H1 (cell line): ENCODE results near the gene B3GLCT. TPM values are rescaled to one million over a fixed set of nuclear protein-coding genes. Genes with fewer than 3 reads are reported as not detected.

Experiments
- CTCF ChIA-PET: fragments of 300-600 bp; sonication (Branson Sonifier 250); formaldehyde crosslinking; loops from one replicate; lab custom pipeline; 2021; ENCODE audit not compliant: partially characterized antibody; lab: Charles Lee
- POLR2A ChIA-PET: fragments of 300-600 bp; sonication (Branson Sonifier 250); formaldehyde crosslinking; loops from one replicate; lab custom pipeline; 2021; ENCODE audit warnings: inconsistent platforms; ENCODE audit not compliant: partially characterized antibody; lab: Charles Lee
- DNase-seq, 2 experiments: peaks; one replicate each; pipeline versions ENCODE4 v3.0.0 to v3.0.0-alpha.2; 2010 to 2022; ENCODE audit warnings: low spot score in 2 of 2, low read depth in 1 of 2, mixed read lengths in 1 of 2
- FAIRE-seq: peaks from 2 replicates; lab custom pipeline; 2011; peaks lifted over from hg19 to GRCh38; lab: Jason Lieb, UNC
- H2AFZ ChIP-seq: 2 replicates; pipeline ENCODE4 v1.8.1; 2012; ENCODE audit warnings: low read length, inconsistent platforms
- H2AK5ac ChIP-seq: 2 replicates; pipeline ENCODE4 v1.6.1; 2013; ENCODE audit warnings: low read depth, low read length
- H2BK120ac ChIP-seq: replicated peaks from 2 replicates; pipeline ENCODE3; 2013; ENCODE audit warnings: low read depth, low read length, inconsistent platforms
- H2BK12ac ChIP-seq: 2 replicates; pipeline ENCODE4 v1.6.1; 2013; ENCODE audit warnings: low read depth, low read length
- H2BK15ac ChIP-seq: 2 replicates; pipeline ENCODE4 v1.6.1; 2013; ENCODE audit warnings: low read length
- H2BK20ac ChIP-seq: 2 replicates; pipeline ENCODE4 v1.6.1; 2013; ENCODE audit warnings: low read length
- H2BK5ac ChIP-seq: 2 replicates; pipeline ENCODE4 v1.6.1; 2013; ENCODE audit warnings: low read depth, low read length
- H3K14ac ChIP-seq: 2 replicates; pipeline ENCODE4 v1.6.1; 2013; ENCODE audit warnings: inconsistent platforms; ENCODE audit not compliant: insufficient read length
- H3K18ac ChIP-seq: 2 replicates; pipeline ENCODE4 v1.6.1; 2013; ENCODE audit warnings: low read length; ENCODE audit errors: extremely low read depth
- H3K23ac ChIP-seq: 2 replicates; pipeline ENCODE4 v1.6.1; 2013; ENCODE audit warnings: inconsistent platforms; ENCODE audit not compliant: insufficient read length
- H3K23me2 ChIP-seq: 2 replicates; pipeline ENCODE4 v1.6.1; 2013; ENCODE audit warnings: low read depth, low read length
- H3K27ac ChIP-seq: 2 replicates; pipeline ENCODE4 v1.6.1; 2011; ENCODE audit warnings: low read depth, low read length, inconsistent platforms
- H3K27me3 ChIP-seq, 4 experiments: replicated peaks in 1 of 4; 1 replicate in 1 of 4; 2 replicates in 3 of 4; pipeline versions ENCODE4 v1.6.1 to v1.8.1; 2011 to 2013; ENCODE audit warnings: low read length in 3 of 4, mild to moderate bottlenecking in 3 of 4, inconsistent platforms in 2 of 4, mixed read lengths in 2 of 4, moderate library complexity in 1 of 4; ENCODE audit not compliant: control insufficient read depth in 3 of 4, insufficient read depth in 3 of 4; ENCODE audit errors: extremely low read depth in 1 of 4
- H3K36me3 ChIP-seq, 4 experiments: 2 replicates each; pipeline versions ENCODE4 v1.6.1 to v1.8.1; 2011 to 2013; ENCODE audit warnings: mild to moderate bottlenecking in 4 of 4, low read length in 3 of 4, moderate library complexity in 2 of 4, control low read depth in 1 of 4, inconsistent platforms in 1 of 4; ENCODE audit not compliant: insufficient read depth in 4 of 4, control insufficient read depth in 2 of 4
- H3K4ac ChIP-seq: replicated peaks from 2 replicates; pipeline ENCODE3; 2013; ENCODE audit warnings: low read length, low read depth, mixed read lengths, inconsistent platforms; ENCODE audit not compliant: insufficient read length
- H3K4me1 ChIP-seq, 4 experiments: replicated peaks in 1 of 4; 1 replicate in 1 of 4; 2 replicates in 3 of 4; pipeline versions ENCODE4 v1.6.1 to v1.8.1; 2011 to 2013; ENCODE audit warnings: low read length in 3 of 4, inconsistent platforms in 2 of 4, mixed read lengths in 1 of 4; ENCODE audit not compliant: insufficient read depth in 4 of 4, control insufficient read depth in 3 of 4
- H3K4me2 ChIP-seq, 2 experiments: 2 replicates each; pipeline versions ENCODE4 v1.6.1 to v1.8.1; 2011 to 2013; ENCODE audit warnings: low read depth in 2 of 2, low read length in 2 of 2, control low read depth in 1 of 2, inconsistent platforms in 1 of 2, mild to moderate bottlenecking in 1 of 2; ENCODE audit not compliant: insufficient read depth in 1 of 2
- H3K4me3 ChIP-seq, 4 experiments: fragments of 200-600, 300-600 bp in 1 of 4; sonication (generic), shearing (Covaris generic), sonication (Bioruptor Twin) in 1 of 4; 2 replicates each; pipeline versions ENCODE4 v1.5.1 to v1.8.1; 2011 to 2016; ENCODE audit warnings: low read length in 4 of 4, low read depth in 3 of 4, control low read depth in 2 of 4, inconsistent platforms in 2 of 4, mild to moderate bottlenecking in 2 of 4, mixed read lengths in 1 of 4, moderate library complexity in 1 of 4; ENCODE audit not compliant: insufficient read depth in 2 of 4; ENCODE audit errors: extremely low read depth in 1 of 4
- H3K56ac ChIP-seq: replicated peaks from 2 replicates; pipeline ENCODE3; 2013; ENCODE audit warnings: low read depth, mild to moderate bottlenecking, mixed read lengths, low read length, inconsistent platforms; ENCODE audit not compliant: insufficient read length
- H3K79me1 ChIP-seq: 2 replicates; pipeline ENCODE4 v1.6.1; 2013; ENCODE audit warnings: low read depth, low read length, control low read depth
- H3K79me2 ChIP-seq, 2 experiments: 2 replicates each; pipeline versions ENCODE4 v1.6.1 to v1.8.1; 2012 to 2013; ENCODE audit warnings: low read length in 2 of 2, mild to moderate bottlenecking in 2 of 2, inconsistent platforms in 1 of 2; ENCODE audit not compliant: insufficient read depth in 2 of 2, control insufficient read depth in 1 of 2
- H3K9ac ChIP-seq, 4 experiments: replicated peaks in 1 of 4; 1 replicate in 1 of 4; 2 replicates in 3 of 4; pipeline versions ENCODE4 v1.6.1 to v1.8.1; 2011 to 2013; ENCODE audit warnings: low read depth in 3 of 4, low read length in 3 of 4, control low read depth in 2 of 4, mild to moderate bottlenecking in 2 of 4, moderate library complexity in 2 of 4, inconsistent platforms in 1 of 4; ENCODE audit errors: extremely low read depth in 1 of 4
- H3K9me3 ChIP-seq, 2 experiments: 2 replicates each; pipeline versions ENCODE4 v1.6.1 to v1.8.1; 2012 to 2013; ENCODE audit warnings: mild to moderate bottlenecking in 2 of 2, moderate library complexity in 2 of 2, control low read depth in 1 of 2, inconsistent platforms in 1 of 2, low read depth in 1 of 2, low read length in 1 of 2, mixed read lengths in 1 of 2; ENCODE audit not compliant: insufficient read depth in 2 of 2
- H4K20me1 ChIP-seq, 2 experiments: replicated peaks in 1 of 2; 2 replicates each; pipeline versions ENCODE3 to v1.8.1; 2011 to 2013; ENCODE audit warnings: inconsistent platforms in 2 of 2, low read length in 2 of 2, mild to moderate bottlenecking in 1 of 2; ENCODE audit not compliant: insufficient read depth in 2 of 2, control insufficient read depth in 1 of 2
- H4K5ac ChIP-seq: 2 replicates; pipeline ENCODE4 v1.6.1; 2013; ENCODE audit warnings: low read length, low read depth, mixed read lengths, inconsistent platforms; ENCODE audit not compliant: insufficient read length
- H4K8ac ChIP-seq: 2 replicates; pipeline ENCODE4 v1.8.0; 2013; ENCODE audit warnings: mild to moderate bottlenecking, moderate library complexity, low read length, inconsistent platforms; ENCODE audit not compliant: insufficient read depth; ENCODE audit errors: extremely low read depth
- H4K91ac ChIP-seq: replicated peaks from 2 replicates; pipeline ENCODE3; 2013; ENCODE audit warnings: low read length, mixed read lengths, inconsistent platforms; ENCODE audit not compliant: insufficient read length
- BCL11A ChIP-seq, 2 experiments: IDR thresholded peaks; one replicate each; pipeline ENCODE4 v1.6.1; 2011; ENCODE audit warnings: low read depth in 2 of 2, low read length in 2 of 2, mild to moderate bottlenecking in 2 of 2
- CBX5 ChIP-seq: fragments of 300-800, 300-1000 bp; sonication (generic); IDR thresholded peaks from 2 replicates; pipeline ENCODE4 v1.7.1; 2016; ENCODE audit warnings: antibody characterized with exemption, low read length, low read depth
- GTF2F1 ChIP-seq: IDR thresholded peaks from 2 replicates; pipeline ENCODE4 v1.6.1; 2012; ENCODE audit warnings: low read depth, low read length, improper control_type of control experiment, borderline replicate concordance
- HDAC6 ChIP-seq: IDR thresholded peaks from one replicate; pipeline ENCODE4 v1.7.1; 2012; ENCODE audit warnings: low read depth, mild to moderate bottlenecking, inconsistent platforms, low read length, moderate library complexity
- KDM1A ChIP-seq: fragments of 200-600, 300-600 bp; sonication (generic); IDR thresholded peaks from 2 replicates; pipeline ENCODE4 v1.7.1; 2016; ENCODE audit warnings: mild to moderate bottlenecking, low read length, borderline replicate concordance
- PHF8 ChIP-seq: fragments of 200-600 bp; sonication (generic); conservative IDR thresholded peaks from 2 replicates; pipeline ENCODE4 v1.7.1; 2012; ENCODE audit warnings: low read depth, mild to moderate bottlenecking, inconsistent platforms, low read length, moderate library complexity
- RAD21 ChIP-seq, 2 experiments: IDR thresholded peaks in 1 of 2; conservative IDR thresholded peaks in 1 of 2; 2 replicates each; pipeline ENCODE4 v1.6.1; 2011; ENCODE audit warnings: low read depth in 2 of 2, low read length in 2 of 2, improper control_type of control experiment in 1 of 2, inconsistent platforms in 1 of 2, mild to moderate bottlenecking in 1 of 2, moderate library complexity in 1 of 2
- RFX5 ChIP-seq: IDR thresholded peaks from 2 replicates; pipeline ENCODE4 v1.6.1; 2011; ENCODE audit warnings: low read depth, low read length, improper control_type of control experiment, borderline replicate concordance
- RXRA ChIP-seq: IDR thresholded peaks from 2 replicates; pipeline ENCODE4 v1.6.1; 2011; ENCODE audit warnings: low read depth, mild to moderate bottlenecking, low read length, moderate library complexity; ENCODE audit not compliant: insufficient read depth
- SRF ChIP-seq: IDR thresholded peaks from 2 replicates; pipeline ENCODE4 v1.6.1; 2011; ENCODE audit warnings: mild to moderate bottlenecking, low read depth, low read length, moderate library complexity
- TAF7 ChIP-seq: optimal IDR thresholded peaks from 2 replicates; pipeline ENCODE3; 2011; ENCODE audit warnings: low read depth, mild to moderate bottlenecking, inconsistent platforms, low read length, moderate library complexity, borderline replicate concordance
- YY1 ChIP-seq: IDR thresholded peaks from 2 replicates; pipeline ENCODE4 v1.6.1; 2011; ENCODE audit warnings: low read depth, mild to moderate bottlenecking, low read length
- ZNF274 ChIP-seq: IDR thresholded peaks from 2 replicates; pipeline ENCODE4 v1.7.0; 2012; ENCODE audit warnings: low read length, borderline replicate concordance; ENCODE audit errors: extremely low read depth
- WGBS, 2 experiments: shearing (Covaris generic) in 1 of 2; methylation state at CpG; one replicate each; pipeline versions ENCODE4 v1.1.6 to v1.1.7; 2013 to 2015; ENCODE audit warnings: low lambda C conversion rate in 2 of 2, mixed read lengths in 2 of 2, inconsistent platforms in 1 of 2, low coverage in 1 of 2, missing lambda C conversion rate in 1 of 2; ENCODE audit not compliant: insufficient replicate concordance in 2 of 2, insufficient coverage in 1 of 2, insufficient read length in 1 of 2; ENCODE audit errors: extremely low coverage in 1 of 2, missing lambda C conversion rate in 1 of 2; 5-methylcytosine and 5-hydroxymethylcytosine counted together
- polyA plus RNA-seq, 7 experiments: library from polyadenylated mRNA; depleted of rRNA in 3 of 7; stranded (reverse) in 5 of 7; unstranded in 2 of 7; fragments of >200 nt in 5 of 7; fragments of 200-250 nt in 2 of 7; gene quantifications; 1 replicate in 5 of 7; 2 replicates in 1 of 7; 4 replicates in 1 of 7; pipeline versions ENCODE4 v1.2.1 to v1.2.3, GENCODE V29; 2011 to 2013; ENCODE audit warnings: missing spikeins in 2 of 7, mixed read lengths in 2 of 7
- total RNA-seq: library from RNA; stranded (reverse); fragmentation: NEBNext Ultra II Directional; extraction: Animal tissue kit (Norgen Biotek cat#: 25700); gene quantifications from 2 replicates; pipeline ENCODE4 v1.2.1, GENCODE V29; 2021

Gene B3GLCT
- total and polyA plus RNA-seq, 2 of the 8 experiments (the other 6 are each of a cell fraction or from before 2014, with no cell fraction given) = 1.5 to 4.1 TPM

DNA sequence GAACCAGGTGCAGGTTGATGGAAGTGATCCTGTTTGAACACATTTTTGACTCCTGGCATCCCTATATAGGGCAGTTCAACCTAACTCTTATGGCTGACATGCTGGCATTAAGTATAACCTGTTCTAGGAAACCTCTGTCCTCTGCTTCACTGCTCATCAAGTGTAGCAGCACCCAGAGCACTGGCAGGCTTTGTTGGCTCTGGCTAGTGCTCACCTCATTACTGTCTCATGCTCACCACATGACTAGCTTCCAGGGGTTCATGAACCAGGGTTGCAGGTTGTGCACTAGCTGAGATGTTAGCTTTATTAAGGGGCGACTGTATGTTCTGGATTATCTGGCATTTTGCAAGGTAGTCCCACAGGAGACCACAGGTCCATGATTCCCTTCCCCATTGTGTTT lies 63.6 kb downstream of the B3GLCT start:
- no peaks in the 10 kb centered on the region for H3K9me3 ChIP-seq
- no peak overlapping the region for H4K91ac ChIP-seq
- no peaks in the 10 kb centered on the region for H3K79me1 ChIP-seq
- H3K79me2 ChIP-seq = no peaks in the 10 kb centered on the region
- H4K5ac ChIP-seq = no peak overlapping the region
- no peak overlapping the region for H3K18ac ChIP-seq
- no peaks in the 10 kb centered on the region for H4K20me1 ChIP-seq
- no peaks in the 10 kb centered on the region for H3K27me3 ChIP-seq
- POLR2A ChIA-PET = no interaction called here
- H3K9ac ChIP-seq = no peak overlapping the region
- no peak overlapping the region for H3K56ac ChIP-seq
- no peak overlapping the region for H2BK15ac ChIP-seq
- CTCF ChIA-PET = interaction anchor here (0.6 to 2.1 kb wide), 4 partner anchors 8 to 533 kb away, joined by 3 to 9 read pairs (median 4); no protein-coding TSS in a partner anchor
- H2BK5ac ChIP-seq = no peak overlapping the region
- H3K36me3 ChIP-seq = no peaks in the 10 kb centered on the region
- no peak overlapping the region for H2BK12ac ChIP-seq
- H3K23ac ChIP-seq = no peak overlapping the region
- H3K23me2 ChIP-seq = no peaks in the 10 kb centered on the region
- no peak overlapping the region for H3K27ac ChIP-seq
- H3K4me2 ChIP-seq = no peak overlapping the region
- H2AFZ ChIP-seq = no peak overlapping the region
- no peak overlapping the region for H2BK20ac ChIP-seq
- H2AK5ac ChIP-seq = no peak overlapping the region
- FAIRE-seq = no peak
- H3K14ac ChIP-seq = no peak overlapping the region
- H3K4ac ChIP-seq = no peak overlapping the region
- H3K4me1 ChIP-seq = no peaks in the 10 kb centered on the region
- H3K4me3 ChIP-seq = no peak overlapping the region
- WGBS, 2 experiments = 85% methylated on average over 1 of the region's 1 CpG; no CpG with 5 or more reads in 1 of the 2 experiments
- no peak overlapping the region for H4K8ac ChIP-seq
- no peak overlapping the region for H2BK120ac ChIP-seq
- no peak for DNase-seq
- TF ChIP-seq CBX5 = no peak
- TF ChIP-seq GTF2F1 = no peak
- TF ChIP-seq KDM1A = no peak
- TF ChIP-seq YY1 = no peak
- no peak for TF ChIP-seq RXRA
- no peak for TF ChIP-seq SRF
- TF ChIP-seq RFX5 = no peak
- TF ChIP-seq TAF7 = no peak
- no peak for TF ChIP-seq ZNF274
- no peak for TF ChIP-seq RAD21 (IDR thresholded peaks at IDR 0.05 in 1 of 2, conservative IDR thresholded peaks at IDR 0.05 in 1 of 2; ENCODE audit: low read depth in 2 of 2, low read length in 2 of 2)
- no peak for TF ChIP-seq BCL11A (IDR thresholded peaks at IDR 0.05; ENCODE audit: low read depth in 2 of 2, low read length in 2 of 2)
- TF ChIP-seq PHF8 = no peak
- no peak for TF ChIP-seq HDAC6
